ENCODE data around the gene FAM241B.

Gene FAM241B

DNA sequence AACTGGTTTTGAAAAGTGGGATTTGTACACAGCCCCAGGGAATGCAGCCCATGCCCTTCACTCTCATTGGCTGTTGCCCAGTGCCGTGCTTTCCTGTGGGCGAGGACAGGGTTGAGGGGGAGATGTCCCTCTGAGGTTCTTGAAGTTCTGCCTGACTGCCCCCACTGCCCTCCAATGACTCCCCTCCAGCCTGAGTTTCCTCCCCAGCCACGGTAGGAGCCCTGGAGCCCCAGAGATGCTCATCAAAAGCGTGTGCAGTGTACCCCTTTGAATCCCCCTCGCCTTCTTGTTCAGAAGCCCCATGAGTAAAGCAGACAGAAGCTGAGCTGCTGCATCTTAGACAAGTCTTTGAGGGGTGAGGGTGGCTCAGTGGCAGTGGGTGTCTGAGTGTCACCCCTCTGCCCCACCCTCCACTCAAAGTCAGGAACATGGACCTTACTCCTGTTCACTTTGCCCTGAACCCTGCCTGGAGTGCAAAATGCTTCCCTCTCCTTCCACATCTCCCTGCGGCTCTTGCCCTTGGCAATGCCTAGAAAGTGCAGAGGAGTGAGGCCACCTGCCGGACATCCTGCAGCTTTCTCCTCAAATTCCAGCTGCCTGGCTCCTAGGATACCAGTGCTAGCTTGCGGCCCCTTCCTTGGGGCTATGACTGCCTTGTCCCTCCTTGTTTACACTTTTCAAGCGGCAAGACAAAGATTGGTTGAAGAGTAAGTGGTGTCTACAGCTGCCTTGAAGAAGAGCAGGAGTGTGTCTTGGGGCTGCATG lies 19.9 kb downstream of the FAM241B start:
- no peak for DNase-seq

DNA sequence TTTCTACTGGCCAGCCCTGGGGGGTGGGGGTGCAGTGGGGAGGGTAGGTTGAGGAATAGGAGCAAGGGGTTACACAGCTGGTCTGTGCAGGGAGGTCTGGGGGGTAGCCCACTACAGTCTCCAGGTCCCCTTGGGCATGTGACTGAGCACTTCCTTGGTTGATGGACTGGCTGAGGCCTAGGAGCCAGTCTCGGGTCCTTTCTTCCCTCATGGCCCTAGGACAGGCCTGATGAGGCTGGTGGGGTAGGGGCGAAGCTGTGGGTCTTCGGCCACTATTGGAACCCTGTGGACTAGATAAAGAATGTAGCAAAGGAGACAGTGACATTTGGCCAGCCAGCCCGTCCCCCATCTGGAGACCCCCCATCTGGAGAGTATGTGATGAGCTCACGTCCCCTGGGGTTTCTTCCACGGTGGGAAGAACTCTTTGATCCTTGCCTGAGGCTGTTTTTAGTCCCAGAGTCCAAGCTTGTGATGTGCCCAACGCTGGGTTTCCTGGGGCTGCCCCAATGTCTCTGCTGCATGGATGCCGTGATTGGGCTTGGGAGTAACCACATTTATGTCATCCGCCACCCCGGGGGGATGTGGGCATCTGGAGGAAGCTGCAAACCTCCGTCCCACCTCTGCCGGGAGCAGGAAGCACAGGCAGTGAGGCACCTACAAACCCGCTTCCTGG lies 20.7 kb downstream of the FAM241B start:
- no peak for DNase-seq

DNA sequence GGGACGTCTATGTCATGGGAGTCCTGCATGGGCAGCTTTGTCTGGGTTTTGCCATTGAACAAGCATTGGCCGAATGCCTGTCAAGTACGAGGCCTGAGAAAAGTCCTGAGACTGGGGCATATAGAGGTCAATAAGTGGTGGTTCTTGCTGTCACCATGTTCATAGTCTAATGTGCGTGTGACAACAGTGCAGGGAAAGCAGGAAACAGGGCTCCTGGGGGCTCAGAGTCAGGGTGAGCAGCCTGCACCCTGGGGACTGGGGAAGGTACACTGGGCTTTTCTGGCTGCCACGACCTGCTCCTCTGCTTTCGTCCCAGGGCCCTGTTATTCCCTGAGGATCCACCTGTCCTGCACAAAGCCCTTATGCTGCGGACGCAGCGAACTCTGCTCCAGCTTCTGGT lies 21.3 kb downstream of the FAM241B start:
- DNase-seq, result no peak

DNA sequence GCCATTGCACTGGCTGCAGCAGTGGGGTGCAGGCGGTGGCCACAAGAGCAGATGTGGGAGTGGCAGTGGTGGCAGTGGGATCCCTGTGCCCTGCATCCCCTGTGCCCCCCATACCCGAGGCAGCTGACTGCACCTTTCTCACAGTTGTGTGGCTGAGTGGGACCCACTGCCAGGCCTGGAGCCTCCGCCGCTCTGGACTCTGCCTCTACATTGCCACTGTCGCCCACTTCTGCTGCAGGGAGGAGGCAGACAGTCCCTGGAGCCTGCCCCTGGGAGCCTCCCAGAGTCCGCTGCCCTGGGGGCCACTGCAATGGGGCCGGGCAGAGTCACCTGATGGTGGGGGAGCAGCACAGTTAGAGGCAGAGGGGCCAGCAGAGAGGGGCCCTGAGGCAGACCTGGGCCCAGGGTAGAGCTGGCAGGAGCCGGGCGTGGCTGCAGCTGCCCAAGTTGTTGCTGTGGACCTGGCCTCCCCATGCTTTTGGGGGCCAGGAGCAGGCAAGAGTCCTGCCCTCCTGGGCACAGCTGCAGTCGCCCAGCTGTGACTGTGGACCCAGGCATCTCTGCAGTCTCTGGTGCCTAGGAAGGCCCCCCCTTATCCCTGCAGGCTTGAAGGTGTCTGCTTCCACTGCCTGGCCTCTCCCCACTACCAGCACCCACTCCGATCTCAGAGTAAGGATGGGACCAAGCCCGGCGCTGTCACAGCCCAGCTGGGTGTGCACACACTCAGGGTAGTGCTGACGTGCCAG lies 22.2 kb downstream of the FAM241B start:
- DNase-seq, result no peak

DNA sequence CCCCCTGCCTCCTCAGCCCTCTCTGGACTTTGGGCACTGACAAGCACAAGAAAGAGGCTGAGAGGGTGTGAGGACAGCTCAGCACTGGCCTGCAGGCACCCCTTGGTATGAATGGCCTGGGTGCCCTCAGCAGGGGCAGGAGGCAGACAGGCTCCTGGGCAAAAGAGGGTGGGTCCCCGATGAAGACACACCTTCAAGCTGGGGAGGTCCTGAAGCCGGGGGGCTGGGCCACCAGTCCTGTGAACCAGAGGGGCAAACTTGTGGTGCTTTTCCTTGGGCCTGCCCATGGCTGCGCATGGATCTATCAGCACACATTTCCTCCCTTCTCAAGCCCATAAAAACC lies 22.8 kb downstream of the FAM241B start:
- DNase-seq, result no peak

DNA sequence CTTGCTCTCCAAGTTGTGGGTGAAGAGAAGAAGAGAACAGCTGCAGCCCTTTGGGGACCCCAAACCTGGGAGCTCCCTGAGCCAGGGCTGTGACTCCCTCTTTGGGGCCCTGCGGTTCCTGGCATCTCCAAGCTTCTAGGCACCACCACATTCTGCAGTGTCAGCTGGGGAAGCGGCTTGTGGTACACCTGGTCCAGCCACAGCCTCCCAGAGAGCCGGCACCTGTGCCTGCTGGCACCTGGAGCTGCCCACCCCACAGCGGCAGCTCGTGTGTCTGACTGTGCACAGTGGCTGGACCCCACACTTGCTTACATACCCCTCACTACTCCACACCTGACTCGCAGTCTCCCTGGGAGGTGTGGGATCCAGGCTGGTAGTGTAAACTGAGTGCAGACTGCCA lies 23.5 kb downstream of the FAM241B start:
- no peak for DNase-seq

DNA sequence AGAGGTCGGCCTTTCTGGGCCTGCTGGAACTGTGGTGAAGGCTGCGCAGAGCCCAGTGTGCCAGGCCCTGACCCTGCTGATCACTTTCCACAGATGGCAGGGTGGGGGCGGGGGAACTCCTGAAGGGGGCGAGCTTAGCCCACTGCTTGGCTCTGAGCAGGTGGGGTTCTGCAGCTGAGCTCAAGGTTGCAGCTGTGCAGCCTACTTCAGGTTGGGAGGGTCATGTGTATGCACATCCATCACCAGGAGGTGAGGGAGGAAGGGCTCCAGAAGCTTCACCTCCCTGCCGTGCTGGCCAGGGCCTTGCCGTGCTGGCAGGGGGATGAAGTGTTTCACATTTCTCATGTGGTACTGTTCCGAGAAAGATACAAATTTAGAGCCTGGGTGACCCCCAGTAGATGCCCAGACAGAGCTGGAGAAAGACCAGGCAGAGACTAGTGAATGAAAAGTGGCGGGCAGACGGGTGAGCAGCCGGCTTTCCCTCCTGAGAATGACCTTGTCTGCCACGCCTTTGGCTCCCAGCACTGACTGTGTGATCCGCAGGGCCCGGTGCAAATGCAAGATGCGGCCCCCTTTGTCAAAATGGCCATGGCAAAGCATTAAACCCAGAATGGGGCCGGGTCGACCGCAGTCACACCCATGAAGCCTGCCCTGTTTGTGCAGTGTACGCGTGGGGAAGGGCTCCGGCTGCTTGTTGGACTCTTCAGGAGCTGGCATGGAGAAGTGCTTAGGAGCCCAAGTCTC lies 25.2 kb downstream of the FAM241B start:
- DNase-seq, result no peak

DNA sequence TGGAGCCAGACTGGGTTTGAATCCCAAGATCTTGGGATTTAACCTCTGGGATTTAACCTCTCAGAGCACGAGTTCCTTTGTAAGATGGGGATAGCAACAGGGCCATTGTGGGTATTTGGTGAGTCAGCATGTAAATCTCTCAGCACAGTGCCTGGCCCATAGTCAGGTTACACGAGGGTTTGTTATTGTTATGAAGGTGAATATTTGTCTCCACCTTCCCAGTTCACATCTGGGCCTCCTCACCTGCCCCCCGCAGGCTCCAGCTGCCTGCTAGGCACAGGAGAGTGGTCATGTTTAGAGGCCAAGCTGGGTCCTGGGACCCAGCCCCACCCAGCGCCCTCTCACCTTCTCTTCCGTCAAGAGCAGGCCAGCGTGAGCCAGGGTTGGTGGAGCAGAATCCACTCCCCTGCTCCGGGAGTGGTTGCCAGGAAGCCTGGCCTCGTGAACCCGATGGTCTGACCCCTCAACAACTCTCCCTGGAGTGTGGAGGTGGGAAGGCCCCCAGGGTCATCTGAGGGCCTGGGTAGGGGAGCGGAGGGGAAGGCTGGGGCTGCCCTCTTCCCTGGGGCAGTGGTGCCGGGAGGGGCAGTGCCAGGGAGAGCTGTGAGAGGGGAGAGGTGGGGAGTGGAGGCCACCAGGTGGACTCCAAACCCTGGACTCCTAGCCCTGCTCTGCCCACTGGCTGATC lies 26.0 kb downstream of the FAM241B start:
- DNase-seq, result no peak

DNA sequence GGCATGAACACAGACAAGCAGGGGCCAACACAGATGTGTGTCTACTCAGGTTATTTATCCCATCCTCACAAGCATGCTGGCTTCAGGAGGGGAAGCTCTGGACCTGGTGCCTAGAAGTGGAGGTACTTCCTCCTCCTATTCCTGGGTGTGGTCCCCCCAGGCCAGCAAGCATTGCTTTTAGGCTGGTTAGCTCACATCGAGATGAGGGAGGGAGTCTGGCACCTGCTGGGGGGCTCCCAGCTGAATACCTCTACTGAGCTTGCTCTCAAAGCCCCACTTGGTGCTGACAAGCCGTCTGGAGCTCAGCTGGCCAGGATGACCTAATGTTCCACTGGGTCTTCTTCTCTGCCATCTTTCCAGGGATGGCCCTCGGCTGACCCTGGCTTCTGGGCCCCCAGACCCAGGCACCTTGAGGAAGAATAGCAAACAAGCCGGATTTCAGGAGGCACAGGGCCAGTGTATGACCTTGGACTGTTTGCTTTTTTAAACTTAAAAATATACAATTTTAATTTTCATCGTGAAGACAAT lies 26.8 kb downstream of the FAM241B start:
- no peak for DNase-seq

DNA sequence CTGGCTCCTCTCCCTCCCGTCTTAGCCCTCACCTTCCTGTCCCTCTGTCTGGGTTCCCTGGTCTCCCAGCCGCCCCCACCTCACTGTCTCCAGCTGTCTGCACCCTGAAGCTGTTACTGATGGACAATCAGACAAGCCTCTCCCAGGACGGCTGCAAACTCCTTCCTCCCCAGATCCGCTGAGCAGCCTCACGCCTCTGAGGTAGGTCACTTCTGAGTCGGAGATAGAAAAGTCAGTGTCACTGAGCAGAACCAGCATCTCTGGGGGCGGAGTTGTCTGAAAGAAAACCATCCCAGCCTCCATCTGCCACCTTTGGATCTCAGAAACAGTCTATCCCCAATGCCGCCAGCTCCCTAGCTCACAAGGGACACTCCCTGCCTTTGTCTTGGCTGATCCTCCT lies 27.4 kb downstream of the FAM241B start:
- no peak for DNase-seq

DNA sequence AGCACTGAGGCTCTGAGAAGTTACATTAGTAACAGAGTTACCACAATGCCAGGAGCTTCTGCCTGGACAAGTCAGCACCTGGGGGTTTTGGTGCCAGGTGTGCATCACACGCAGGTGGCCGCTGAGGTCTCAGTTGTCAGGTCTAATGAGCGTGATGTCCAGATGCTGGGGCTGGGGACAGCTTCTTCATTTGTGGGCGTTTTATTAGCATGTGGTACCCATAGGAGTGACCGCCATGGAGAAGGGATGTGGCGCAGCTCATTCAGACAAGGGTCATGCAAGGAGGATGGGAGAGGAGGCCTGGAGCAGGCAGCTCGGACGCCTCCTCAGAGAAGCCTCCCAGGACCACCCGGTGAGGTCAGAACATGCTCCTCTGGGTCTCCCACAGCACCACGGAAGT lies 27.8 kb downstream of the FAM241B start:
- DNase-seq, result no peak

DNA sequence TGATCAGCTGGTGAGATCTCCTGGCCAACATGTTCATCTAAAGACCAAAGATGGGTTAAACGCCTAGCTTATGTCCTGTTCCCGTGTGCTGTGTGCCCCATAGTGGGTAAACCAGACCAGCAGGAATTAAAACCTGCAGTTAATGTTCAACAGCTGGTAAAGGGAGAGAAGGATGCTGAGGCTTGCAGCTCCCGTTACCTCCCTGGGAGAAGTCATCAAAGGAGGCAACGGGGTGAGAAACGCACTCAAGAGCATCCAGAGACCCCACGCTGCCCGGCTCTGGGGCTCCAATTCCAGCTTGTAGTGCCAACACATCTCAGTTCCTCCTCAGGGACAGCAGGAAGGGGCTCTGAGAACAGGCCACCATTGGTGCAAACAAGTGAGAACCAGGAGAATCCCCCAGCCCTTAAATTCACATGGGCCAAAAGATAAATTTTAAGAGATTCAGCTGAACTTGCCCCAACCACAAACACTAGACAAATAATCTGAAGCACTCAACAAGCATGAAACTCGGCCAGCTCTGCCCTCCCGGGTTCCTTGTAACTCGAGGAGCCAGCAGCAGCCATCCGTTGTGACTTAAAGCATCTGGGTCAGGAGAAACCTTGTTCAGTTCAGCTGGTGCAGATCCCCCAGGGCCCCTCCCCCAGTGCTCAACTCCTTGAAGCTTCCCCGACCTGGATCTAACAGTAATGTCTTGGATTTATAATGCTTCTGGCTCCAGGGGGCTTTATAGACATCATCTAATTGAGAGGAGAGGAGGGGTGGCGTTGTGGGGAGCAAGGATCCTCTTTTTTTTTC lies 29.4 kb downstream of the FAM241B start:
- no peak for DNase-seq

DNA sequence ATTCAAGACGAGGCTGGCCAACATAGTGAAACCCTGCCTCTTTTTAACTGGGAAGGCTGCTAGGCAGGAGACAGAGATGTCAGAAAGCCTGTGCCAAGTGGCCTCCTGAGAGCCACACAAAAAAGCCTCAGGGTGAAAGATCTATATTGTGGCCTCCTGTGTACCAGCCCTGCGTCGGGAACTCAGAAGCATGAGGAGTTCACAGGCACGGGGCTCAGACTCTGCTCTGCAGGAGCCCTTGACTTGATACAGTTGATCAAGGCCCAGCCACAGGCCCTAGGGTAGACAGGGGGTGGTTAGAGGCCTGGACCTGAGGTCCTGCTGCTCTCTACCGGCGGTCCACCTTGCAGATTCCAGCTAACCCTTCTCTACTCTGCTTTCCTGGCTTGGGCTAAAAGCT lies 30.2 kb downstream of the FAM241B start:
- DNase-seq, result no peak

DNA sequence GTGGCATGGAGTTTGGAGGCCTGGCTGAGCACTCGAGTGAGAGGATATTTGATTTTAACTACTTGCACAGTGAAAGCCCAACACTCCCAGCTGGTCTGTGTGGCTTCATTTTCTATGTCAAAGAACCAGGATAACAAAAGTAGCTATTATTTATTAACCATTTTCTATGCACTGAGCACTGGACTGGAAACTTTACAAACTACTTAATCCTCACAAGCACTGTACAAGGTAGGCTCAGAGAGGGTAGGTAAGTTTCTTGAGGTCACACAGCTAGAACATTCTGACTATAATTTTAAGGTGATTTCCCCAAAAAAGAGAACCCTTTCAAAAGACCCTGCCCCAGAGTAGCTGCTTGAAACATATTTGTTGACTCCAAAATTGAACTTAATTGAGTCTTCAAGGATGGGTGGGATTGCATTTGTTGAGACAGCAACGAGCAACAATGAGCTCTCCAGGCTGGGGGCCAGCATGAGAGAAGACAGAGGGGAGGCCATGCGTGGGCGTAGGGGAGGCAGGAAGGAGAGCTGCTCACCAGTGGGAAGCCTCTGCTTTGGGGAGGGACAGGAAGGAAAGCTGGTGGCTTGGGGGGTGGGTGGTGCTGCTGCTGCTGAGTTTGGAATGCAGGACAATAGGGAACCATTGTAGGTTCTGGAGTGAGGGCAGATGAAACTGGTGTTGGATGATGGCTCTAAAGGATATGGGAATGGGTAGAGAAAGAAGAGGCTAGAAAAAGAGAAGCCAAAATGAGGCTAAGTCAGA lies 31.5 kb downstream of the FAM241B start:
- DNase-seq, result no peak

DNA sequence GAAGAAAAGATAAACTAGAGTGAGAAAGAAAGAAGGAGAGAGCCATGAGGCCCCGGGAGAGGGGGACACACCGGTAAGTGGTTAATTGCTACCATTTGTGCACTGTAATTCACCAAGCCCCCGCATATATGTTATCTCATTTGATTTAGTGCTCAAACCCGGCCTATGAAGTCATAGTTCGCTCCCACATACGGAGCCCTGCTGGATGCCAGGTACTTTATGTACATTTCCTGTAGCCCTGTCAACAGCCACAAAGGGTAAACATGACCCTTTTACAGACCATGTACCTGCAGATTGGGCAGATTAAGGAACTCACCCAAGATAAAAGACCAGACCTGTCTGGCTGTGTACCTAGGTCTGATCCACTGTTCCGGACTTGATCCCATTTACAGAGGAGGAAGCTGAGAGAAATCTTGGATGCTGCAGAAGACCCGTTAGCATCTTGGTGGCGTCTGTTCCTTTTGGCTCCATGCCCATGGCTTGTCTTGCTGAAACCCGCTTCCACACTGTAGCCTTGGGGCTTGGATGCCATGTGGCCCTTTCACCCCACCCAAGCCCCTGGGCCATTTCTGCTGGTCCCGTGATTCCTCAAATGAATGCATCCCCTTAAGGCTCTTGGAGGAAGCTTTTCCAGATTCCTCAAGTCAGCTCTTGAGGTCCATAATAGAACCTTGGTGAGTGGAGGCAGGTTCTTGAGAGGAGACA lies 32.3 kb downstream of the FAM241B start:
- DNase-seq, result no peak

DNA sequence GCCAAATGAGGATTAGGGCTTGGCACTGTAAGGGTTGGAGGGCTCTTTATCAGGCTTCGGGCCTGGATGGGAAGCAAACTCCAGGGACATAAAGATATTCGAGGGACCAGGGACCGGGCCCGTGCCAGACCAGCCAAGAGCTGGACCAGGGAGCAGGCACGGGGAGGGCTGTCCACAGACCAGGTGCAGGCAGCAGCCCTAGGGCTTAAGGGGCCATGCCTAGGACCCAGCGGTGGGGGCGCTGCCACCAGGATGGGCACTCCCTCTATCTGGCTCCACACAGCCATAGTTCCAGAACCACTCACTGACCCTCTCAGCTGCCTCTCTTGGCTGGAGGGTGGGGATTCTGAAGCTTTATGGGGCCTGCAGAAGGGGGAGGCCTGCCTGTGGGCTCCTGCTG lies 32.9 kb downstream of the FAM241B start:
- DNase-seq, result no peak

DNA sequence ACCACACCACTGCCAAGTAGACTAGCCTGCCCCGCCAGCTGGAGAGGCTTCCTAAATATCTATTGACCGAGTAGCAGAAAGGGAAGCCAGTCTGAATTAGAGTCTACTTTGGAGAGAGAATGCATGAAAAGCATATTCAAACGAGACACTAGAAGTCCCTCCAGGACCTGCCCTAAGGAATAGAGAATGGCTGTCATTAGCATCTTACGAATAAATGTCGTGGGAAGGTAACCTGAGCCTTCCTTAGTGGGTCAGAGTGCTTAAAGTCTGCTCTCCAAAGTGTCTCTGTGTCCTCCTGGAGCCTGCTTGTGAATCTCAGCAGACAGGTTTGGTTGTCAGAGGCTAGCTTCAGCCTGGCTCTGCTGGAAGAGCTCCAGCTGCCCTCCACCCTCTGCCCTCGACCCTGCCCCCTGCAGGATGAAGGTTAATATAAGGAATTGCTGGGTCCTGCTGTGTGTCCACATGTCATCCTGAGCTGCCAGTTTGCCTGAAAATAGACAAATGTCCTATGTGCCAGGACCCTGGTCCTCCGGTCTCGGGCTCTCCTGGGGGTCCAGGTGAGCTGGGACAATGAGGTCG lies 33.4 kb downstream of the FAM241B start:
- no peak for DNase-seq

DNA sequence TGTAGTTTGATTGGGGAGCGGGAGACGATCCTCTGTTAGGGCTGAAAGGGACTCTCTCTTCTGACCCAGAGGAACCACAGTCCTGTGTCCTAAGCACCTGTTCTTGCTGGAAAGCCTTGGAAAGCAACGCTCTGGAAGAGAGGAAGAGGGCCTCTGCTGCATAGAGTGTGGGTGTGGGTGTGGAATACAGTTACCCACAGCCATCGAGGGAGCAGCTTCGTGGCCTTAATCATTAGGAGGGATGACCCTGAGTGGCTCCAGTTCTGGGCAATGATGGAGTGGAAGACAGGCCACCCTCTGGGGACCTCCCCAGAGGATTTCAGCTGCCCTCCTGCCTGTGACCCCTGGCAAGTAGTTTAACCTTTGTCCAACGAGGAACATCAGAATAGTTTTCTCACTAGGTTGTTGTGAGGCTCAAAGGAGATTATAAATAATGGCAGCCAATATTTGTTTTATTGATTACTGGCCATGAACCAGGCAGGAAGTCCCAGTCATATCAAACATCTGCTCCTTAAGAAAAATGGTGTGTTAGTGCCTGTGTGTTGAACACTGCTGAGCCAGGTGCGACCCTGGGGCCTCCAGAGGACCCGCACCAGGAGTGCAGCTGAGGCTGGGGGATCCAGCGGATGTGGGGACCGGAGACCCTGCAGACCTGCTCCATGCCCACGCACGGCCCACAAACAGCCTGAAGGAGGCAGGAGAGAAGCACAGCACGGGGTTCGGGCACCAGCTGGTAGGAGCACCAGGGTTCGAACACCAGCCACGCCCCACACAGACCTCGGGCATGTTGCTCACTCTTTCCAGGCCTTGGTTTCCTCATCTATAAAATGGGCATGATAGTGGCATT lies 35.6 kb downstream of the FAM241B start:
- no peak for DNase-seq

DNA sequence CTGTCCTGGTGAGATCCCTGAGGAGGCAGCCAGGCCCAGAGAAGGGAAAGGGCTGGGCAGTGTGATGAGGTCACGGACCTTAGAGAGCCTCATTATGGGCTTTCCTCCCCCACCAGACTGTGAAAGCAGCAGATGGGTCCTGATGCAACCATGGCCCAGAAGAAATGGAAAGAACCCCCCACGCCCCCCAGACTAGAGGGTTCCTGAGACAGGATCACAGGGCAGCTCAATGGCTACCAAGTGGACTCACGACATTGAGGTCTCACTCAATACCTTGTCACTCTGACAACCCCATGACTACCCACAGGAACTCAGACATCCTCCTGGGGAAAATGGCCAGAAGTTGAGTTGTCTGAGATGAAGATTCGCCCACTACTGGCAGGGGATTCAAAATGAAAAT lies 36.7 kb downstream of the FAM241B start:
- DNase-seq, result no peak
